ENCODE results near the gene EPS15.

Gene EPS15

DNA sequence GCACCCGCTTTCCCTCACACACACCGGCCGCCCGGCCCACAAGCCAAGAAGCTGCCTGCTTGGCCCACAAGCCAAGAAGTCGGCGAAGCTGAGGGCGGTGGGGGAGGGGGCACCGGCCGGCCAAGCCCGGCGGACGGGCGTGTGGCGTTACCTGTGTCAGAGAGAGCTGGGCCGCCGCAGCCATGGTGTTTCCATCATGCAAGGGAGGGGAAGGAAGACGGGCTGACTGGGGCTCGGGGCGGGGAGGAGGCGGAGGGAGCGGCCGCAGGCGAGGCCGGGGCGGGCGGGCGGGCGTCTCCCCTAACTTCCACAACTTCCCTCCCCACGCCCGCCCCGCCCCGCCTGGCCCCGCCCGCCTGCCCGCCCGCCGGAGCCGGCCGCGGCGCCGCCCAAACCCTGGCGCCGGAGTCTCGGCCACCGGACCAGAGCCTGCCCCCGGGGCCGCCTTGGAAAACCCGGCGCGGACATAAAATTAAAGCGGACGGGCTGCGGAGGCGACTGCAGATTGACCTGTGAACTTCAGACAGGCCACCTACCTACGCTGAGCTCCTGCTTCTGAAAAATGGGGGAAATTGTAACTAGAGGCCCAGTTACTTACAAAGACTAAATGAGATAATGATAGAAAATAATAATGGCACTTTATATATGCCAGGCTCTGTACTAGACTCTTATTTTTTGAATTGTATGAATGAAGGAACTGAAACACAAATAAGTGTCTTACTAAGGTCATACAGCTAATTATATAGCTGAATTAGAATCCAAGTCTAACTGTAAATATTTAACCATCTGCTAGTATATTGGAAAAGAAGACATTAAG is at the start of gene EPS15:
Gene EPS15, minus strand, starts transcription at position 219 of the 817 bp plus-strand sequence. Its CDS starts 35 bp downstream, at position 184.
- TF ChIP-seq, protein P1, sequence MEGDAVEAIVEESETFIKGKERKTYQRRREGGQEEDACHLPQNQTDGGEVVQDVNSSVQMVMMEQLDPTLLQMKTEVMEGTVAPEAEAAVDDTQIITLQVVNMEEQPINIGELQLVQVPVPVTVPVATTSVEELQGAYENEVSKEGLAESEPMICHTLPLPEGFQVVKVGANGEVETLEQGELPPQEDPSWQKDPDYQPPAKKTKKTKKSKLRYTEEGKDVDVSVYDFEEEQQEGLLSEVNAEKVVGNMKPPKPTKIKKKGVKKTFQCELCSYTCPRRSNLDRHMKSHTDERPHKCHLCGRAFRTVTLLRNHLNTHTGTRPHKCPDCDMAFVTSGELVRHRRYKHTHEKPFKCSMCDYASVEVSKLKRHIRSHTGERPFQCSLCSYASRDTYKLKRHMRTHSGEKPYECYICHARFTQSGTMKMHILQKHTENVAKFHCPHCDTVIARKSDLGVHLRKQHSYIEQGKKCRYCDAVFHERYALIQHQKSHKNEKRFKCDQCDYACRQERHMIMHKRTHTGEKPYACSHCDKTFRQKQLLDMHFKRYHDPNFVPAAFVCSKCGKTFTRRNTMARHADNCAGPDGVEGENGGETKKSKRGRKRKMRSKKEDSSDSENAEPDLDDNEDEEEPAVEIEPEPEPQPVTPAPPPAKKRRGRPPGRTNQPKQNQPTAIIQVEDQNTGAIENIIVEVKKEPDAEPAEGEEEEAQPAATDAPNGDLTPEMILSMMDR (IDR thresholded peaks at IDR 0.05; ENCODE audit: control insufficient read depth, extremely low read depth, insufficient read depth) = 0 out of 2 replicates have a peak, but pooled peaks have one; percentile 3
- DNase-seq (ENCODE audit: low read depth) = peak; percentile 55
- H3K4me3 ChIP-seq (ENCODE audit: low read depth, low read length) = peak within 1 kb of the TSS; percentile 85

DNA sequence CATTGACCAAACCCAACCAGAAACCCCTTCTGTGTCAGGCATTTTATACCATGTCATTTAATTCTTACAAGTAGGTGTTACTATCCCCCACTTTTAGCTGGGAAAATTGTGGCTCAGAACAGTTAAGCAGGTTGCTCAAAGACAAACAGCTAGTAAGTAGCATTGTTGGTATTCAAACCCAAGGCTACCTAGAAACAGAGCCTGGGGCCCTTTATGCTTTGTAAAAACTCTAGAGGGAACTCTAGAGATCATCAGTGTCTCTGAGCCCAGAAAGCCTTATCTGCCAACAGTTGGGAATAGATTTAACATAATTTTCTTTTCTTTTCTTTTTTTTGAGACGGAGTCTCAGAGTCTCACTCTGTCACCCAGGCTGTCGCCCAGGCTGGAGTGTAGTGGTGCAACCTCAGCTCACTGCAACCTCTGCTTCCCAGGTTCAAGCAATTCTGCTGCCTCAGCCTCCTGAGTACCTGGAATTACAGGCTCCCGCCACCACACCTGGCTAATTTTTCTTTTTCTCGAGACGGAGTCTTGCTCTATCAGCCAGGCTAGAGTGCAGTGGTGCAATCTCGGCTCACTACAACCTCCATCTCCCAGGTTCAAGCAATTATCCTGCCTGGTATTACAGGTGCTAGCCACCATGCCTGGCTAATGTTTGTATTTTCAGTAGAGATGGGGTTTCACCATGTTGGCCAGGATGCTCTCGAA is 49.3 kb upstream of the EPS15 start:
- no peak overlapping the region for H3K4me3 ChIP-seq (ENCODE audit: low read depth, low read length)
- TF ChIP-seq, protein P1 (IDR thresholded peaks at IDR 0.05; ENCODE audit: control insufficient read depth, extremely low read depth, insufficient read depth) = no peak
- no peak for DNase-seq (ENCODE audit: low read depth)

DNA sequence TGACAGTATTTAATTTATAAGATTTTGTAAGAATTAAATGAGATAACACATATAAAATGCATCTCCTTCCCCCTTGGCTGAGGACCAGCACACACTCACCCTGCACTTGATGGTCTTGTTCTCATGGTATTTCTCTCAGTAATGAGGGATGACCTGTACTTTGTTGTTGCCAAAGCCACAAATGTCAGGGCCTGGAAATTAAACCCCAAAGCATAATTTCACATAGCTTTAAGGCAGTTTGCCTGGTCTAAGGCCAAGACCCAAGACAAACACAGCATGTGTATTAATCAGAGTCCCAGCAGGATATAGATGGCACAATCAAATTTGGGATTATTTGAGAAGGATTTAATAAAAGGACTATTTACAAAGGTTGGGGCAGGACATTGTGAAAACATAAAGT is 48.6 kb upstream of the EPS15 start:
- TF ChIP-seq, protein P1 (IDR thresholded peaks at IDR 0.05; ENCODE audit: control insufficient read depth, extremely low read depth, insufficient read depth) = no peak
- H3K4me3 ChIP-seq (ENCODE audit: low read depth, low read length) = no peak overlapping the region
- peak; percentile 96 for DNase-seq (ENCODE audit: low read depth)

DNA sequence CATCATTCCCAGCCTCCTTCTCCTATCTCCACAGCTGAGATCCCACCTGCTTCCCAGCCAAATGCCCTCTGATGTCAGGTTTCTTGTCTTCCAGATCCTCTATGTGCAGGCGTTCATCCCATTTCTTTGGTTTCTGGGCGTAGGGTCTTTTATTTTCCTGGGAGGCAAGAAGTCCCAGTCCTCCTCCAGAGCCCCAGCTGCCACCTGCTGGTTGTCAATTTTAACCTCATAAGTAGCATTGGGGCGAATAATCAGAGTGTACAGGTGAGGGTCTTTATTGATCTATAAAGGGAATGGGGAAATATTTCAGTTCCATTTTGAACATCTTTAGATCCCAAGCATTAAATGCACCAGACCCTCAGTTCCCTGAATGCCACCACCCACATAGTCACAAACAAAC is 47.2 kb upstream of the EPS15 start:
- no peak for DNase-seq (ENCODE audit: low read depth)
- TF ChIP-seq, protein P1 (IDR thresholded peaks at IDR 0.05; ENCODE audit: control insufficient read depth, extremely low read depth, insufficient read depth) = no peak
- no peak overlapping the region for H3K4me3 ChIP-seq (ENCODE audit: low read depth, low read length)

DNA sequence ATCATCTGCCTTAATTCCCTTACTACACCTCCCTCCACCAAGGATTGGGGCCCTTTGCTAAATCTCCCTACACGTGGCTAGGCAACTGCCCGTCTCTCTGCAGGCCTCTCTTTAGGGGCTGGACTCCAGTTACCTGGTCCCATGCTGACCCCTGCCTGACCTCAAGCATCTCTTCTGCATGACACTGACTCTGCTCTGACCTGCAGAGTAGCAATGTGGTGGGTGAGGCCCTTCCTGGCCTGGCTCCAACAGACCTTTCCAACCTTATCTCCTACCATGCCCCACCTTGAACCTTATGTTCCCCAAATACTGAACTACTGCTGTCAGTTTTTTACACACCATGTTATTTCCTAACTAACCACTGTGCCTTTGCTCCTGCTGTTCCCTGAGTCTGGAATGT is 45.9 kb upstream of the EPS15 start:
- no peak for DNase-seq (ENCODE audit: low read depth)
- TF ChIP-seq, protein P1 (IDR thresholded peaks at IDR 0.05; ENCODE audit: control insufficient read depth, extremely low read depth, insufficient read depth) = no peak

DNA sequence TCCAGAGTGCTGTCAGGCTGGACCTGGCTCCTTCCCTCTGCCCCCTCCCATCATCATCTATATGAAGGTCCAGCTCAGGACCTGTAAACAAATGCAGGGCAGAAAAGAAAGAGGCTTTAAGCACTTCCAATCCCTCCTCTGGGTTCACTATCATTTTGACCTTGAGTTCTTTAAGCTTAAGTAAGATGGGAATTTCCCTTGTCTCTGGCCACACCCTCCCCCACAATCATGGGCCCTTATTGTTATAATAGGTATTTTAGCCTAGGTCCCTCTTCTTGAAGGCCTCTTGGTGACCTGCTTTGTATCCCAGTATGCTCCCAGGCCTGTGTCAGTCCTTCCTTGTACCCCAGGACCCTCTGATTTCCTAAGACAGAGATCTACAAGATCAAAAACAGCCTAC is 45.1 kb upstream of the EPS15 start:
- no peak for DNase-seq (ENCODE audit: low read depth)
- H3K4me3 ChIP-seq (ENCODE audit: low read depth, low read length) = no peak overlapping the region
- TF ChIP-seq, protein P1 (IDR thresholded peaks at IDR 0.05; ENCODE audit: control insufficient read depth, extremely low read depth, insufficient read depth) = no peak

More for the DNA sequence above, 45.9 kb upstream of the EPS15 start:
- H3K4me3 ChIP-seq (ENCODE audit: low read depth, low read length) = no peak overlapping the region
